Fibroblast of lung (primary cell): ENCODE data around the gene ASB4.
A peak's percentile ranks its signal among the peaks of the same experiment; 100 is the strongest.

Experiments used
- CTCF ChIP-seq, 2 donors: IDR thresholded peaks in 1 of 2; conservative IDR thresholded peaks in 1 of 2; 1 replicate in 1 of 2; 2 replicates in 1 of 2; pipeline ENCODE4 v1.5.1; 2011 to 2012; ENCODE audit warnings: low read length in 2 of 2, control low read depth in 1 of 2, inconsistent platforms in 1 of 2, low read depth in 1 of 2, mild to moderate bottlenecking in 1 of 2
- EZH2 ChIP-seq: IDR thresholded peaks from 2 replicates; pipeline ENCODE4 v1.5.1; 2012; ENCODE audit warnings: low read length, control low read depth, mild to moderate bottlenecking; ENCODE audit errors: missing control alignments

- peak; percentile 74 to 83 for TF ChIP-seq CTCF (conservative IDR thresholded peaks at IDR 0.05 in 1 of 2, IDR thresholded peaks at IDR 0.05 in 1 of 2; ENCODE audit: low read depth in 1 of 2, low read length in 2 of 2)
- no peak for TF ChIP-seq EZH2
These were observed 8.7 kb upstream of the ASB4 start for GRCh38 chr7:95476904-95477594.
